NCI-H2107 (cell line): ENCODE measurements around the gene PLXNA4.

Experiments used
- DNase-seq: peaks from one replicate; lab custom pipeline; 2025; lab: John Stamatoyannopoulos, UW

Gene PLXNA4

GRCh38 chr7:132500727-132501440 lies 75.4 kb downstream of the PLXNA4 start:
- DNase-seq: no peak

DNA sequence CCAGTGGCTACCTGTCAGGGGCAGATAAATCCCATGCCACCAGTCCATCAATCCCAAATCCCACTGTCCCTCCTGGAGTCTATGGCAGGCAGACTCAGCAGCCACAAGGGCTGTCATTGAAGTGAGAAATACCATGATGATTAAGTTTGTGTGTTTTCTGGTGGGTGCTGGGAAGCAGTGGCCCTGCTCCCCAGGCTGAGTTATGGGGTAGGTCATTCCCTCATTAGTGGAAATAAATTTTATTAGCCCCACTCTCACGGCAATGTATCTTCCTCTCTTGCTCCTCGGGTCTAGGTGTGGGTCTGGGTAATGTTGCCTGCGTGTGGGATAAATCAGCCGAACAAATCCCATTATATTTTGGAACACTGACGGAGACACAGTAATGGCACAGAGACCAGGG lies 76.8 kb downstream of the PLXNA4 start:
- no peak for DNase-seq

- DNase-seq: no peak
These were observed 77.2 kb downstream of the PLXNA4 start for GRCh38 chr7:132499065-132499464.

- DNase-seq: no peak
These were observed 78.0 kb downstream of the PLXNA4 start for GRCh38 chr7:132498319-132498718.

GRCh38 chr7:132497098-132497497 lies 79.2 kb downstream of the PLXNA4 start:
- DNase-seq: no peak

GRCh38 chr7:132495936-132496335 lies 80.3 kb downstream of the PLXNA4 start:
- DNase-seq: no peak

GRCh38 chr7:132494474-132494873 lies 81.8 kb downstream of the PLXNA4 start:
- DNase-seq: no peak

DNA sequence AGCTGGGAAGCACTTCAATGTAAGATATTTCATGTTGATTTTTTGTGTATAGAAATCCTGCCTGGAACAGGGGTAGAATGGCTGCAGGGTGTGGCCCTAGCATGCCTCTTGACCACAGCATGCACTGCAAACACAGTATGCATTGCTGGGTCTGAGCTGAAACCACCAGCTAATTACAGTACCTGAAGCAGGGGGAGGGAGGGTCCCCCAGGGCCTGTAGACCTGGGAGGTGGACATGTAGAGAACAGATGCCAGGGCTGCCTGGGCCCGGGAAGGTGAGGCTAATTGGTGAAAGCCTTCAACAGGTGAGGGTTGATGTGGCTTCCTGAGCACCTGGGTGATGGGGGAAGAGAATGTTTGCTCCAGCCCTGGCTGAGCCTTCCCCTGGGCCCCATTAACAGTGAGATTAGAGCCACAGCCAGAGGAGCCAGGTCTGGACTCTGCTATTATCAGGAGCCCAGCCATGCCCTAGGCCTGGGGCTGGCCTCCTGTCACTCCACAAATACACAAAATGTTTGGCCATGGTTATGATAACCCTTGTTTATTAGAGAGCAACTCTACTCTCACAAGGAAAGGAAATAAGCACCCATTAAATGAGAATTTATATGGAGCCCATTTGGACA lies 83.3 kb downstream of the PLXNA4 start:
- no peak for DNase-seq

DNA sequence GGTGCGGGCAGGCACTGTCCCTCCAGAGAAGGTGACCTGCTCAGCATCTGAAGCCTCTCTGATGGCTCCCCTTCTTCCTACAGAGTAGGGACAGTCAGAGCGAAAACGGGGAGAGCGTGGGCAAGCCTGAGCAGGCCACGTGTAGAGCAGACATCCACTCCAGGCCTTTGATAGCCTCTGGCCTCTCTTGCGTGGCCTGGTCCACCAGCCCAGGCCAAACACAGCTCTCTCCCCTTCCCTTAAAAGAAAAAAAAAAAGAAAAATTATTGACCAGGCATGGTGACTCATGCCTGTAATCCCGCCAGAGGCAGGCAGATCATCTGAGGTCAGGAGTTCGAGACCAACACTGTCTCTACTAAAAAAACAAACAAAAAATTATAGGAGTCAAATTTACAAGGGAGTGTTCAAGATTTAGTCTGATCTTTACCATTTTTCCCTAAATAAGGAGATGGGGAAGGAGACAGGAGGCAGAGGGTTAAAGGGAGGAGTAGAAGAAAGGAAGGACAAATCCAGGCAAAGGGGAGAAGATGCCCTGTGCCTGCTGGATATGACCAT lies 84.8 kb downstream of the PLXNA4 start:
- DNase-seq: no peak

DNA sequence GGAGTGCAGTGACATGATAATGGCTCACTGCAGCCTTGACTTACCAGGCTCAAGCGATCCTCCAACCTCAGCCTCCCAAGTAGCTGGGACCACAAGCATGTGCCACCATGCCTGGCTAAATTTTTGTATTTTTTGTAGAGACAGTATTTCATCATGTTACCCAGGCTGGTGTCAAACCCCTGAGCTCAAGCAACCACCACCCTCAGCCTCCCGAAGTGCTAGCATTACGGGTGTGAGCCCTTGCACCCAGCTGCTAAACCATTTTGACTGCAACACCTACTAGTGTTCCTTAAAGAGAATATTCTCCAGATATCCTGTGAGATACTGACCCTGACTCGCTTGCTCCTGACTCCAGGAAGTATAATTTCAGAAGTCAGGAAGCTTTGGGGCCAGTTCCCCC lies 85.8 kb downstream of the PLXNA4 start:
- DNase-seq: no peak

DNA sequence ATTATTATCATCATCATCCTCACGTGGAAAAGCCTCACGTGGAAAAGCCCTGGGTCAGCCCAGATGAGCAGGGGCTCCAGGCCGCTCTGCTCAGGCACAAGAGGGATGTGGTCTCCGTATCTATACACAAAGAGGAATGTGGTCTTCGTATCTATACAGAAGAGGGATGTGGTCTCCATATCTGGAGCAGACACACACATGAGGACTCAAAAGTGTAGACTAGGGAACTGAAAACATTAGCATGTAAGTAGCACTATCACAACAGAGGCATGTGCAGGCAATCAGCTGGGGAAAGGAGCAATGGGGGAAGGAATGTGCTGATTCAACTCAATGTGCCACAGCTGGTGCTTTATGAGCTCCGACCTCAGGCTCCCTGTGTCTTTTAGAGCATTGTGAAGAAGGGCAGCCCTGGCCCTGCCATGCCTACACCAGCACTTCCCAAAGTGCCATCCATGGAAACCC lies 86.5 kb downstream of the PLXNA4 start:
- DNase-seq: no peak

- DNase-seq: no peak
These were observed 87.5 kb downstream of the PLXNA4 start for GRCh38 chr7:132488634-132489302.

- DNase-seq: no peak
These were observed 90.0 kb downstream of the PLXNA4 start for GRCh38 chr7:132486274-132486610.

DNA sequence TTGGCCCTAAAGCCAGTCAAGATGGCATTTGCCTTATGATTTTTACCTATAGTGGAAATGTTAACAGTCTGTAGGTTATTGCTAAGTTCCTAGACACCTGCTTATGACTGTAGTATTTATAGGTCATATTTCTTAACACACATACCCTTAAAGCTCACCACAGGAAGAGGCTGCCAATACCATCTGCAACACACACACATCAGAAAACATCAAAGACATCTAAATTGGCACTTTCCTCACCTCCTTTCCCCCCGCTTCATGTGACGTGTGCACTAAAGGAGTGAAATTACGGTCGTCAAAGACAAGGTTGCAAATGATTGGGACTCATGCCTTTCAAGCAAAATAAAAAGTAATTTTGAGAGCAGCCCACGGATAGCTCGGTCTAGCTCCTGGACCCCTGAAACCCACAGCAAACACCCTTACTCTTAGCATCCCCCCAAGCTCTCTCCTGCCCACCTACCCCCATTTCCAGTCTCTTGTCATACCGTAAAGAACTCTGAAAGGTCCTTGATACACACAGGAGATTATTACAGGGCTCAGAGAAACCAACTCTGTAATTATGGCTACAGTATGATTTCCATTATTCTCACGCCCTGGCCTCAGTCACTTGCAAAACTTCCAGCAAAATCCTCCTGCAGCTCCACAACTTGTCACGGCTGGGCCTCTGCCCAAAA lies 90.5 kb downstream of the PLXNA4 start:
- DNase-seq: no peak

GRCh38 chr7:132485136-132485535 lies 91.1 kb downstream of the PLXNA4 start:
- no peak for DNase-seq

DNA sequence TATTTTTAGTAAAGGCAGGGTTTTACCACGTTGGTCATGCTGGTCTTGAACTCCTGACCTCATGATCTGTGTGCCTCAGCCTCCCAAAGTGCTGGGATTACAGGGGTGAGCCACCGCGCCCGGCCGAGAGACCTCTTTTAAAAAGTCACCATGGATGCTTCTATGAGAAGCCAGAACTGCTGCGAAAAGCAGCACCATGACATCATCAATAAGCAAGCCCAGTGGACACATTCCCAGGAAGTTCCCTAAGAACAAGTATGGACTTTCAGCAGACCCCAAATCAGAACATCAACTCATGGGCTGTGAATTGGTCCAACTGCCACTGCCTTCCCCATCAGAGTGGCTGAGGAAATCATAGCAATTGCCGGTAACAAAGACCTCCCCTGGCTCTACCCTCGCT lies 93.4 kb downstream of the PLXNA4 start:
- DNase-seq: no peak

- DNase-seq: no peak
These were observed 95.7 kb downstream of the PLXNA4 start for GRCh38 chr7:132480534-132480933.

DNA sequence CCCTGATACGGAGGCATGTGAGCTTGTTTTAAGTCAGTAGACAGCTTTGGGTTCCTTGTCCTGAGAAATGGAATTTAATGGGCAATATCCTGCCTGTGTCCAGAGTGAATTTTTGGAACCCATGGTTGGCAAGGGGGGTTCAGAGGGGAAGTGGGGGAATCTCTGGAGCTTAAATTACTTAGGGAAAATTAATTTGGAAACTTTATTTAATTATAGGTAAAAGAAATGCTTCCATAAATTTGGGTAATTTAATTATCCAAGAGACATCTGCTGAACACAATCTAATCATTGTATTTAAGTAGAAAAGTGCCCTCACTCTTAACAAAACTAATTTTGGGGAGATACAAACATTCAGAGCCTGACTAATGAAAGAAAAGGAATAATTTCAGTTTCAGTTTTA lies 99.7 kb downstream of the PLXNA4 start:
- DNase-seq: no peak

DNA sequence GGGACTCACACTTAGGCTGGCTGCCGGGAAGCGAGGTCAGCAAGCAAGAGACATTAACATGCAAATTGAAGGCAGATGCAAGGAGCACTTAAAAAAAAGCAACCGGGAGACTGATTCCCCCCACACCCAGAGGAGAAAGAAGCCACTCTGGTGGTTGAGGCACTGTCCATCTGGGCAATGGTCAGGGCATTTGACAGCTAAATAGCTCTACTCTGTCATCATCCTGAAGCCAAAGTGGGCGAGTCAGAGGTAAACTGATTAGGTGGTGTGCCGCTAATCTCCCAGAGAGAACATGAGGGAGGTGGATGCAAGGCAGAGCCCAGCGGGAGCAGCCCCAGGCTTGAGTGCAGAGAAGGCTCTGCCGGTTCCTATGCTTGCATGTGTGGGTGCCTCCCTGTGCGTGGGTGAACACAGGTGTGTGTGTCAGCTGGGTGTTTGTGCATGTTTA lies 100.6 kb downstream of the PLXNA4 start:
- DNase-seq: no peak

- no peak for DNase-seq
These were observed 101.1 kb downstream of the PLXNA4 start for GRCh38 chr7:132475037-132475668.

- no peak for DNase-seq
These were observed 103.7 kb downstream of the PLXNA4 start for GRCh38 chr7:132472463-132473120.
